Posterior cingulate gyrus (tissue), 11 donors: ENCODE measurements around the gene FBP1.

ENCODE experiments used
- DNase-seq, 10 donors: peaks; one replicate each; pipeline versions ENCODE4 v3.0.0 to v3.0.0-alpha.2; 2020 to 2021; ENCODE audit warnings: mixed read lengths in 3 of 10
- intact Hi-C: fragments of 100-400 bp; cut with DNase I; formaldehyde crosslinking; loops from one replicate; pipeline ENCODE4 v1.15.1; 2023

Gene FBP1

GRCh38 chr9:94663140-94663539 is 23.8 kb upstream of the FBP1 start:
- intact Hi-C loops: loop anchor here (10.0 kb wide), 1 partner anchor 602 kb away; no protein-coding TSS in a partner anchor
- DNase-seq: no peak

GRCh38 chr9:94657021-94657725 is 17.9 kb upstream of the FBP1 start:
- intact Hi-C loops: no loop called here
- DNase-seq: no peak

GRCh38 chr9:94656200-94656599 is 16.9 kb upstream of the FBP1 start:
- intact Hi-C loops: no loop called here
- peak in 4 of 10 donors; percentile 30 to 88 (median 37) for DNase-seq

GRCh38 chr9:94655739-94656138 is 16.4 kb upstream of the FBP1 start:
- intact Hi-C loops: no loop called here

GRCh38 chr9:94654165-94654894 is 15.0 kb upstream of the FBP1 start:
- peak in 1 of 10 donors; percentile 81 for DNase-seq
- intact Hi-C loops: no loop called here

More at GRCh38 chr9:94655739-94656138, 16.4 kb upstream of the FBP1 start:
- peak in 1 of 10 donors; percentile 16 for DNase-seq

GRCh38 chr9:94650949-94651348 is 11.6 kb upstream of the FBP1 start:
- intact Hi-C loops: no loop called here
- peak in 1 of 10 donors; percentile 5 for DNase-seq

GRCh38 chr9:94649100-94649819 is 9.9 kb upstream of the FBP1 start:
- DNase-seq: peak in 1 of 10 donors; percentile 70

GRCh38 chr9:94648185-94648584 is 8.9 kb upstream of the FBP1 start:
- intact Hi-C loops: no loop called here
- DNase-seq: peak in 1 of 10 donors; percentile 27

More at GRCh38 chr9:94649100-94649819, 9.9 kb upstream of the FBP1 start:
- intact Hi-C loops: no loop called here

GRCh38 chr9:94645901-94646300 is 6.6 kb upstream of the FBP1 start:
- DNase-seq: peak in 1 of 10 donors; percentile 77
- intact Hi-C loops: no loop called here

- intact Hi-C loops: no loop called here
- DNase-seq: peak in 1 of 10 donors; percentile 67
Measured at GRCh38 chr9:94644543-94644942, 5.2 kb upstream of the FBP1 start.

GRCh38 chr9:94643741-94644140 is 4.4 kb upstream of the FBP1 start:
- intact Hi-C loops: no loop called here
- DNase-seq: peak in 1 of 10 donors; percentile 2

GRCh38 chr9:94643176-94643575 is 3.9 kb upstream of the FBP1 start:
- peak in 1 of 10 donors; percentile 25 for DNase-seq
- intact Hi-C loops: no loop called here

- intact Hi-C loops: no loop called here
- DNase-seq: peak in 1 of 10 donors; percentile 24
Measured at GRCh38 chr9:94642501-94642900, 3.2 kb upstream of the FBP1 start.

- intact Hi-C loops: no loop called here
- peak in 1 of 10 donors; percentile 24 for DNase-seq
Measured at GRCh38 chr9:94639999-94640376, 670 bp upstream of the FBP1 start.

- peak in 1 of 10 donors; percentile 25 for DNase-seq
- intact Hi-C loops: no loop called here
Measured at GRCh38 chr9:94638335-94639060, 820 bp downstream of the FBP1 start.

- no peak for DNase-seq
- intact Hi-C loops: no loop called here
Measured at GRCh38 chr9:94632737-94633136, 6.6 kb downstream of the FBP1 start.

- intact Hi-C loops: no loop called here
Measured at GRCh38 chr9:94631599-94631998, 7.7 kb downstream of the FBP1 start.

GRCh38 chr9:94630833-94631232 is 8.5 kb downstream of the FBP1 start:
- intact Hi-C loops: no loop called here
- peak in 1 of 10 donors; percentile 8 for DNase-seq

More at GRCh38 chr9:94631599-94631998, 7.7 kb downstream of the FBP1 start:
- no peak for DNase-seq

- DNase-seq: peak in 1 of 10 donors; percentile 8
- intact Hi-C loops: no loop called here
Measured at GRCh38 chr9:94630281-94630680, 9.0 kb downstream of the FBP1 start.

- DNase-seq: peak in 1 of 10 donors; percentile 11
- intact Hi-C loops: no loop called here
Measured at GRCh38 chr9:94627287-94627686, 12.0 kb downstream of the FBP1 start.
